Posterior cingulate gyrus (tissue), 11 donors: ENCODE measurements around the gene LIPG.

Source experiments
- DNase-seq, 10 donors: peaks; one replicate each; pipeline versions ENCODE4 v3.0.0 to v3.0.0-alpha.2; 2020 to 2021; ENCODE audit warnings: mixed read lengths in 3 of 10
- intact Hi-C: fragments of 100-400 bp; cut with DNase I; formaldehyde crosslinking; loops from one replicate; pipeline ENCODE4 v1.15.1; 2023

The LIPG gene

GRCh38 chr18:49608366-49609255 lies 46.8 kb downstream of the LIPG start:
- DNase-seq, result no peak
- intact Hi-C loops, result no loop called here

DNA sequence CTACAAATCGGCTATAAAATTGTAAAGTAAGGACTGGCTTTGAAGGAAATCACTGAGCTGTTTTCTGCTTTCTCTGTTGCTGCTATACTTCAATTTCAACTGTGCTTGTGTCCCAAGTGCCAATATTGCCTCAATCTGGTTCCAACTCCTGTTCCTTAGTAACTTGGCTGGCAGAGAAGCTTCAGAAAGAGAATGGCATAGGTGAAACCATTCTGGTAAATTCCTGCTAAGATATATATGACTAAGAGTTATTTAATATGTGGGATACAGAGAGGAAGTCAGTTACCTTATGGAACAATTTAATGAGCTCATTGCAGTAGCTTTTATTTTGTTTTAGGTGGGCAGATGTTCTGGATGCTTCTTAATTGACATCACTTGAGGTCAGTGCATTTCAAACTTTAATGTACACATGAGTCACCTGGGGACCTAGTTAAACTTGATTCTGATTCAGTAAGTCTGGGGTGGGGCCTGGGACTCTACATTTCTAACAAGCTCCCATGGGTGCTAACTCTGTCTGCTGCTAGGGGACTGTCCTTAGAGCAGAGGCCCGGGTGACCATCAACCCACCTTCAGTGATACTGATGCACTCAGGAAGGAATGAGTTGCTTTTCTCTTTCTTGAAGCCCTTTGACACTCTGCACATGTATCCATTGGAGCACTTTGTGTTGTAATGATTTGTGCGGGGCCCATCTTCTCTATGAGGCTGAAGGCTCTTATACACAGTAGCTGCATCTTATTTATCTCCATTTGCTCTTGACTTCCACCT lies 47.6 kb downstream of the LIPG start:
- intact Hi-C loops, result no loop called here
- no peak for DNase-seq

DNA sequence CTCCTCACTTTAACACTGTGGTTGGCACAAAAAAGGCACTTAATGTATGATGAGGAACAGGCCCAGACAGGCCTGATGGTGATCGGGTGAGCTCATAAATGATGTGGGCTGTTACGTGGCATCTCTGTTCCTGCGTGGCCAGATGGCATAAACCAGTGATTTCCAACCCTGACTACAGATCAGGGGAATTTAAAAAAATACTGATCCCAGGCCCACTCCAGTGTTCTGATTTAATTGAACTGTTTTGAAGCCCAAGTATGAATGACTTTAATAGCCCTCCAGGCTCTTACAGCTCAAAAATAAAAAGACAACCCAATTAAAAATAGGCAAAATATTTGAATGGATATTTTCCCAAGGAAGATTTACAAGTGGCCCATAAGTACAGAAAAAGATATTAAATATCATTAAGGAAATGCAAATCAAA lies 48.2 kb downstream of the LIPG start:
- DNase-seq, result no peak
- intact Hi-C loops, result no loop called here

- no peak for DNase-seq
- intact Hi-C loops, result no loop called here
These were observed 49.5 kb downstream of the LIPG start for GRCh38 chr18:49611316-49611715.

GRCh38 chr18:49612515-49613033 lies 50.7 kb downstream of the LIPG start:
- intact Hi-C loops, result no loop called here
- no peak for DNase-seq

- intact Hi-C loops, result no loop called here
These were observed 51.3 kb downstream of the LIPG start for GRCh38 chr18:49613141-49613640.

DNA sequence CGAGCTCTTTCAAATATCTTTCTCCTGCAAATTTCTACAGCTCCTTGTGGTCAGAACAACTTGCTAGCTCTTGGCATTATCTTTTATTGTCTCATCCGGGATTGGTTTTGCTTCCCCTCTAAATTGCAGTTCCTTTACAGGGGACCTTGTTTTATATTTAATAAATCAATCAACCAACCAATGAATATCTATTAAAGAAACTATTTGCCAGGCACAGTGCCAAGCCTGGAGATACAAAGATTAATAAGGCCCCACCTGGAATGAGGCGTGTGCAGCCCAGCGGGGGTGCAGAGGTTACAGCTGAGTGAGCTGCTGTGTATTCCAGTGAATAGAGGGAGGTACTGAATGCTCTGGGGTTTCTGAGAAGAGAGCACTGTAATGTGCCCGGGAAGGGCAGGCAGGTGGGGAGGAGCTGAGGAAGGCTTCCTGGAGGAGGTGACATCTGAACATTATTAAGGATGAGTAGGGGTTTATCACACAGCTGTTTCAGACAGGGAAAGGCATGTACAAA lies 51.8 kb downstream of the LIPG start:
- intact Hi-C loops, result no loop called here
- DNase-seq, result no peak

More at GRCh38 chr18:49613141-49613640, 51.3 kb downstream of the LIPG start:
- no peak for DNase-seq

DNA sequence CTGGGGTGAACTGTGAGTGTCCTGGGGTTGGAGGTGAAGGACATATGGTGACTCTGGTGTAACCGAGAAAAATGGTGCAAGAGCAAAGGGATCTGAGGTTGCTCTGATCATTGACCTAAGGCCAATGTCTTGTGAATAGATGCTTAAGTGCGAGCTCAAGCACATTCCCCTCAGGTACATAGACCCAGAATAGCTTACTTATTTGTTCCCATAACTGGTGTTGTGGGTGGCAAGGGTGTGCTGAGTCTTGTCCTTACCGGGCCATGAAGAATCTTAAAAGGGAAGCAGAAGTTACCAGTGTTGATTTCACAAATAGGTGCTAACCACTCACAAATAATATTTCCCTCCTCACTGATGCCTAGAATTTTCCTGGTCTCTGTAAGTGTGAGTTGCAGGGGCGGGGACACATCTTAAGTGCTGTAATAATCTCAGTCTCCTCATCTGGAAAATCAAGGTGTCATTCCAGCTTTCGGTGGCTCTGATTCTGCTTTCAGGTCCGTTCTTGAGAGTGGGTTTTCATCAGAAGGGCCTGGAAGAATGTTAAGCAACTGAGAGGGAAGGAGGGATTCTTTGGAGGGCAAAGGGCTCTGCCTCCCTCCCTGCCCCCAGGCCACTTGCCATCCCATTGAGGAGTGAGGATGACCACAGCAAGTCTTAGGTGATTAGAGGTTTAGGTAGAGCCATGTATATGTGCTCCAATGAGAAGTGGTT lies 54.9 kb downstream of the LIPG start:
- intact Hi-C loops, result no loop called here
- DNase-seq, result no peak

DNA sequence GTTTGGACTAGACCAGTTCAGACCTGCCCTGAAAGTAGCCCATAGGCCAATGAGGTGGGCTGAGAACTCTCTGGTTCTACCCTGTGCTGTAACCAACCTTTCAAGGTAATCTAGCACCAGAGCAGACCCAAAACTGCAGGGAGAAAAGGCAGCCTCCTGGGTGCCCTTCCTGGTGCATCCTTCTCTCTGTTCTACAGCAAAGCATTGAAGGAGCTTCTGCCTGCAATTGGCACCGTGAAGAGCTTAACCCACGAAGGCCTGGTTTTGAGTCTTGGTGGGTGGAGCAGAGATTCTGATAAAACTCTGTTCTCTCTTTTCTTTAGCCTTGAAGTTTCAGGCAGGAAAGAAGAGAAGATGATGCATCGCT lies 55.5 kb downstream of the LIPG start:
- intact Hi-C loops, result no loop called here
- no peak for DNase-seq

GRCh38 chr18:49617865-49618264 lies 56.0 kb downstream of the LIPG start:
- intact Hi-C loops, result no loop called here

GRCh38 chr18:49618742-49619681 lies 57.2 kb downstream of the LIPG start:
- DNase-seq, result no peak
- intact Hi-C loops, result no loop called here

More at GRCh38 chr18:49617865-49618264, 56.0 kb downstream of the LIPG start:
- DNase-seq, result no peak

GRCh38 chr18:49619801-49620200 lies 57.9 kb downstream of the LIPG start:
- no peak for DNase-seq
- intact Hi-C loops, result no loop called here

GRCh38 chr18:49621301-49621700 lies 59.4 kb downstream of the LIPG start:
- DNase-seq, result no peak
- intact Hi-C loops, result no loop called here

DNA sequence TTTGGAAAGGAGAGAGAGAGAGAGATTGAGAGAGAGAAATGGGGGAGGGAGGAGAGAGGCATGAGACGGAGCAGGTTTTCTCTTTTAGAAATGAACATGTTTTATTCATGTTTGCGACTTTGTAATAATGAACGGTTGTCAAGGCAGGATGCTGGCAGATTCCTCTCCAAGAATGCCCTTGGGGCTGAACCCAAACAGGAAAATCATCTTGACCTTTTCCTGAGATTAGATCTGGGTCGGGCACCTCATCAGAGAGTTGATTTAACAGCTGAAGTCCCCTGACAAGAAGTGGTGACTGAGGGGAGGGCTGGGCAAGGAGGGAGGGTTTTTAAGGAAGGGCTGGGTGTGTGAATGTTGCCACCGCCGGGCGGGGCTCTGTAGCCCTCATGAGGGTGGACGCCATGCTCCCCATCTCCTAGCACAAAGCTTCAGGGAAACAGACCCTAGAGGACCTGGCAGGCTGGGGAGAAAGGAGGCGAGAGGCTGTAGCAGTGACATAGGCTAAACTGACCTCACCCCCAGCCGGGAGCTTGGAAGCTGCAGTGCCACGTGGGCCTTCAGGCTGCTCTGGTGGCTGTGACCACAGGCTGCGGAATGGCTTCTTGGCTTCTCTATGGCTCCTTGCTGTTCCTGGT lies 60.0 kb downstream of the LIPG start:
- DNase-seq, result no peak
- intact Hi-C loops, result no loop called here

DNA sequence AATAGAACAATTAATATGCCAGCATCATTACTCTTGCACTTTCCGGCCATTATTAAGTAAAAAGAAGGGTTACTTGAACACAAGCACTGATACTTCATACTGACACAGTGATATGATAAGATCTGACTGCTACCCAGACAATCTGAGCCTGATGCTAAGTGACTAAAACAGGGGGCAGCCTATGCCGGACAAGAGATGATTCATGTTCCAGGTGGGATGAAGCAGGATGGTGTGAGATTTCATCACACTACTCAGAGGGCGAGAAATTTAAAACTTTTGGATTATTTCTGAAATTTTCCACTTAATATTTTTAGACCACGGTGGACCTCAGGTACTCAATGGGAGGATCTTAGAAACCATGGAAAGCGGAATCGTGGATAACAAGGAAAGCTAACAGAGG lies 61.7 kb downstream of the LIPG start:
- intact Hi-C loops, result no loop called here
- no peak for DNase-seq

GRCh38 chr18:49625021-49625691 lies 63.3 kb downstream of the LIPG start:
- intact Hi-C loops, result no loop called here

GRCh38 chr18:49626842-49627467 lies 65.1 kb downstream of the LIPG start:
- DNase-seq, result no peak
- intact Hi-C loops, result no loop called here

More at GRCh38 chr18:49625021-49625691, 63.3 kb downstream of the LIPG start:
- no peak for DNase-seq

- no peak for DNase-seq
- intact Hi-C loops, result no loop called here
These were observed 66.3 kb downstream of the LIPG start for GRCh38 chr18:49628119-49628518.
